GM21825 (cell line): ENCODE measurements around the gene EIF1B.

Source experiments
- ATAC-seq: cut with Tn5 transposase; IDR thresholded peaks from one replicate; pipeline ENCODE4 v1.9.1; 2021; ENCODE audit warnings: mild to moderate bottlenecking, moderate library complexity; ENCODE audit not compliant: unreplicated experiment

Gene EIF1B

GRCh38 chr3:40340541-40341170 lies 31.1 kb downstream of the EIF1B start:
- no peak for ATAC-seq

DNA sequence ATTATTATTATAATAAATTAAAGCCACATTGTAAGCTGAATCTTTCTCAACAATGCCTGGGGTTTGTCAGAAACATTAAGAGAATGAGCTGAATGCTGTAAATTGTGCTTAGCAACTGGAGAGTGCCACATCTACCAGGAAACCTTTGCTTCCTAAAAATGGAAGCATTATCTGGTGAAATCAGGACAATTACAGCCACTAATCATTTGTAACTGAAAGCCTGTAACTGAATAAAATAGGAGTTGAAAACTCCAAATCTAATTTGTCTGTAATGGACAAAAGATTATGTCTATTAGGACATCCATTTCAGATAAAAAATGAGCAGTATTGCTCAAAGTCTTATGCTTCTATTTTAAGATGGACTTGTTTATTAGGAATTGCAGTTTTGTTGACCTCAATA lies 32.2 kb downstream of the EIF1B start:
- no peak for ATAC-seq

- ATAC-seq: no peak
Observed at GRCh38 chr3:40350529-40350928, 41.0 kb downstream of the EIF1B start.

DNA sequence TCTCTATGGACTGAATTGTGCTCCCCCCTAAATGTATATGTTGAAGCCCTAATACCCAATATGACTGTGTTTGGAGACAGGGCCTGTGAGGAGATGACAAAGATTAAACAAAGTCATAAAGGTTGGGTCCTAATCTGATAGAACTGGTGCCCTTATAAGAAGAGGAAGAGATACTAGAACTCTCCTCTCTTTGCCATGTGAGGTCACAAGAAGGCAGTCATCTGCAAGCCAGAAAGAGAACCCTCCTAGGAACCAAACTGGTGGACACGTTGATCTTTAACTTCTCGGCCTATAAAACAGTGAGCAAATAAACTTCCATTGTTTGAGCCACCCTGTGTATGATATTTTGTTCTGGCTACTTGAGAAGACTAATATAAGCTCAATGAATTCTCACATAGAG lies 45.9 kb downstream of the EIF1B start:
- ATAC-seq: no peak

DNA sequence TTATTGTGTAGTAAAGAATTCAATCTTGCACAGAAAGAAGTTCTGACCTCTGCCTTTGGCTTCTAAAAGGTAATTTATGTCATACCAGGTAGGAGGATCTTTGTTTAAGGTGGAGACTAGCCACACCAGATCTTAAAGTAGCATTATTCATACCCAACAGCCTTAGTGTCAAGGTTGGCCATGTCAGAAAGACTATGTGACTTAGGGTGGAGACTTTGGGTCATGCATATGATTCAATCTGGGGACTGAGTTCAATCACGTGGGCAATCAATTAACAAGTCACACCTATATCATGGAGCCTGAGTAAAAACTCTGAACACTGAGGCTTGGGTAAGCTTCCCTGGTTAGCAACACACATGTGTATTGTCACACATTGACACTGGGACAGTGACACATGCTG lies 48.9 kb downstream of the EIF1B start:
- ATAC-seq: no peak
